Activated naive CD4-positive, alpha-beta T cell treated with anti-CD3 and anti-CD28 coated beads, Interleukin-2, amount 10 ng/mL, durations not matched to agents 7 days and 5 days (primary cell): ENCODE data around the gene ITGA11.

Source experiments
- CTCF ChIA-PET: fragments of 350-600 bp; sonication (Branson Sonifier 250); formaldehyde crosslinking; loops from one replicate; lab custom pipeline; 2021; ENCODE audit warnings: antibody characterized with exemption; lab: Charles Lee
- DNase-seq: peaks from one replicate; pipeline ENCODE4 v3.0.0-alpha.2; 2020
- H3K27ac Mint-ChIP-seq: one replicate; pipeline ENCODE4 v1.8.0; 2021; ENCODE audit warnings: mild to moderate bottlenecking, moderate library complexity, mixed read lengths
- H3K27me3 Mint-ChIP-seq: one replicate; pipeline ENCODE4 v1.8.0; 2021; ENCODE audit warnings: mild to moderate bottlenecking, mixed read lengths
- H3K36me3 Mint-ChIP-seq: one replicate; pipeline ENCODE4 v1.8.0; 2021; ENCODE audit warnings: mixed read lengths
- H3K4me1 Mint-ChIP-seq: one replicate; pipeline ENCODE4 v1.8.0; 2021; ENCODE audit warnings: mixed read lengths
- H3K4me3 Mint-ChIP-seq: one replicate; pipeline ENCODE4 v1.8.0; 2021; ENCODE audit warnings: mild to moderate bottlenecking, moderate library complexity, mixed read lengths
- H3K9me3 Mint-ChIP-seq: one replicate; pipeline ENCODE4 v1.8.0; 2021; ENCODE audit warnings: mixed read lengths

ITGA11 gene

GRCh38 chr15:68311464-68311835 lies 120.5 kb downstream of the ITGA11 start:
- H3K27ac Mint-ChIP-seq = no peak overlapping the region
- H3K27me3 Mint-ChIP-seq = peaks cover 62% of the 10 kb centered on the region
- peaks cover 6% of the 10 kb centered on the region for H3K4me1 Mint-ChIP-seq
- no peaks in the 10 kb centered on the region for H3K9me3 Mint-ChIP-seq
- H3K36me3 Mint-ChIP-seq = no peaks in the 10 kb centered on the region
- CTCF ChIA-PET = interaction anchor here (0.8 to 1.3 kb wide), 4 partner anchors 17 to 363 kb away, joined by 3 read pairs; no protein-coding TSS in a partner anchor
- H3K4me3 Mint-ChIP-seq = no peak overlapping the region
- peak; percentile 11 for DNase-seq

- H3K27ac Mint-ChIP-seq = no peak overlapping the region
- H3K36me3 Mint-ChIP-seq = no peaks in the 10 kb centered on the region
- peaks cover 11% of the 10 kb centered on the region for H3K4me1 Mint-ChIP-seq
- DNase-seq = peak; percentile 6
- no peaks in the 10 kb centered on the region for H3K9me3 Mint-ChIP-seq
- H3K4me3 Mint-ChIP-seq = no peak overlapping the region
- CTCF ChIA-PET = interaction anchor here (0.8 to 1.3 kb wide), 4 partner anchors 18 to 363 kb away, joined by 3 read pairs; no protein-coding TSS in a partner anchor
- peaks cover 63% of the 10 kb centered on the region for H3K27me3 Mint-ChIP-seq
Measured at GRCh38 chr15:68310804-68311463, 121.0 kb downstream of the ITGA11 start.

- H3K27me3 Mint-ChIP-seq = peaks cover 60% of the 10 kb centered on the region
- H3K4me1 Mint-ChIP-seq = peaks cover 11% of the 10 kb centered on the region
- peak; percentile 5 for DNase-seq
- CTCF ChIA-PET = interaction anchor here (1.2 to 1.3 kb wide), 2 partner anchors 55 to 66 kb away, joined by 3 read pairs; no protein-coding TSS in a partner anchor
- H3K9me3 Mint-ChIP-seq = no peaks in the 10 kb centered on the region
- no peak overlapping the region for H3K27ac Mint-ChIP-seq
- no peaks in the 10 kb centered on the region for H3K36me3 Mint-ChIP-seq
- no peak overlapping the region for H3K4me3 Mint-ChIP-seq
Measured at GRCh38 chr15:68310178-68310803, 121.7 kb downstream of the ITGA11 start.

GRCh38 chr15:68309024-68309423 lies 122.9 kb downstream of the ITGA11 start:
- no peaks in the 10 kb centered on the region for H3K9me3 Mint-ChIP-seq
- H3K27me3 Mint-ChIP-seq = peaks cover 64% of the 10 kb centered on the region
- CTCF ChIA-PET = no interaction called here
- no peak overlapping the region for H3K27ac Mint-ChIP-seq
- no peak for DNase-seq
- H3K36me3 Mint-ChIP-seq = no peaks in the 10 kb centered on the region
- peaks cover 11% of the 10 kb centered on the region for H3K4me1 Mint-ChIP-seq
- H3K4me3 Mint-ChIP-seq = no peak overlapping the region

GRCh38 chr15:68307131-68307928 lies 124.6 kb downstream of the ITGA11 start:
- no peak overlapping the region for H3K27ac Mint-ChIP-seq
- no peaks in the 10 kb centered on the region for H3K36me3 Mint-ChIP-seq
- no peak for DNase-seq
- no peaks in the 10 kb centered on the region for H3K9me3 Mint-ChIP-seq
- peaks cover 57% of the 10 kb centered on the region for H3K27me3 Mint-ChIP-seq
- CTCF ChIA-PET = interaction anchor here (0.8 to 5.8 kb wide), 33 partner anchors 8 to 568 kb away, joined by 3 to 122 read pairs (median 5); no protein-coding TSS in a partner anchor
- H3K4me1 Mint-ChIP-seq = peaks cover 11% of the 10 kb centered on the region
- no peak overlapping the region for H3K4me3 Mint-ChIP-seq

GRCh38 chr15:68305420-68305871 lies 126.5 kb downstream of the ITGA11 start:
- H3K4me1 Mint-ChIP-seq = peaks cover 19% of the 10 kb centered on the region
- peaks cover 45% of the 10 kb centered on the region for H3K27me3 Mint-ChIP-seq
- no peak overlapping the region for H3K27ac Mint-ChIP-seq
- DNase-seq = no peak
- CTCF ChIA-PET = interaction anchor here (0.6 to 5.8 kb wide), 13 partner anchors 10 to 353 kb away, joined by 3 to 122 read pairs (median 7); no protein-coding TSS in a partner anchor
- H3K9me3 Mint-ChIP-seq = no peaks in the 10 kb centered on the region
- peaks cover under 1% of the 10 kb centered on the region for H3K36me3 Mint-ChIP-seq
- no peak overlapping the region for H3K4me3 Mint-ChIP-seq

- DNase-seq = no peak
- Mint-ChIP-seq H3K27ac (no peak overlapping the region), H3K36me3 (peaks cover 1% of the 10 kb centered on the region)
Measured at GRCh38 chr15:68304589-68305337, 127.2 kb downstream of the ITGA11 start.

GRCh38 chr15:68303560-68304436 lies 128.2 kb downstream of the ITGA11 start:
- Mint-ChIP-seq H3K27me3 (peaks cover 33% of the 10 kb centered on the region), H3K36me3 (peaks cover 2% of the 10 kb centered on the region), H3K9me3 (no peaks in the 10 kb centered on the region), H3K4me3 (no peak overlapping the region), H3K4me1 (peaks cover 29% of the 10 kb centered on the region), H3K27ac (no peak overlapping the region)
- DNase-seq = no peak
- CTCF ChIA-PET = interaction anchor here (0.7 to 5.8 kb wide), 6 partner anchors 12 to 86 kb away, joined by 3 to 122 read pairs (median 13); no protein-coding TSS in a partner anchor

More at GRCh38 chr15:68304589-68305337, 127.2 kb downstream of the ITGA11 start:
- Mint-ChIP-seq H3K4me3 (no peak overlapping the region), H3K4me1 (peaks cover 19% of the 10 kb centered on the region), H3K9me3 (no peaks in the 10 kb centered on the region), H3K27me3 (peaks cover 43% of the 10 kb centered on the region)
- CTCF ChIA-PET = interaction anchor here (0.7 to 5.8 kb wide), 6 partner anchors 11 to 86 kb away, joined by 3 to 122 read pairs (median 18); no protein-coding TSS in a partner anchor

GRCh38 chr15:68303134-68303533 lies 128.8 kb downstream of the ITGA11 start:
- H3K36me3 Mint-ChIP-seq = peaks cover 2% of the 10 kb centered on the region
- CTCF ChIA-PET = interaction anchor here (0.7 to 5.8 kb wide), 3 partner anchors 32 to 80 kb away, joined by 4 to 122 read pairs (median 7); no protein-coding TSS in a partner anchor
- H3K27ac Mint-ChIP-seq = no peak overlapping the region
- H3K4me3 Mint-ChIP-seq = no peak overlapping the region
- no peak for DNase-seq
- H3K4me1 Mint-ChIP-seq = peaks cover 36% of the 10 kb centered on the region
- H3K9me3 Mint-ChIP-seq = no peaks in the 10 kb centered on the region
- peaks cover 26% of the 10 kb centered on the region for H3K27me3 Mint-ChIP-seq

- H3K27ac Mint-ChIP-seq = no peak overlapping the region
- peaks cover 24% of the 10 kb centered on the region for H3K27me3 Mint-ChIP-seq
Measured at GRCh38 chr15:68302729-68303128, 129.2 kb downstream of the ITGA11 start.

GRCh38 chr15:68301301-68301700 lies 130.7 kb downstream of the ITGA11 start:
- Mint-ChIP-seq H3K4me1 (peaks cover 33% of the 10 kb centered on the region), H3K9me3 (no peaks in the 10 kb centered on the region), H3K4me3 (no peak overlapping the region), H3K27ac (no peak overlapping the region), H3K36me3 (peaks cover 6% of the 10 kb centered on the region), H3K27me3 (peaks cover 10% of the 10 kb centered on the region)
- DNase-seq = no peak
- CTCF ChIA-PET = interaction anchor here (1.0 kb wide), 1 partner anchor 48 kb away, joined by 3 read pairs; no protein-coding TSS in a partner anchor

More at GRCh38 chr15:68302729-68303128, 129.2 kb downstream of the ITGA11 start:
- DNase-seq = no peak
- Mint-ChIP-seq H3K9me3 (no peaks in the 10 kb centered on the region), H3K36me3 (peaks cover 3% of the 10 kb centered on the region), H3K4me3 (no peak overlapping the region), H3K4me1 (peaks cover 40% of the 10 kb centered on the region)
- CTCF ChIA-PET = interaction anchor here (0.7 to 5.8 kb wide), 3 partner anchors 32 to 80 kb away, joined by 4 to 122 read pairs (median 7); no protein-coding TSS in a partner anchor
